Uterus (tissue), 4 donors: ENCODE data around the gene MIA2. TPM values are rescaled to one million over a fixed set of nuclear protein-coding genes. Genes with fewer than 3 reads are reported as not detected.
"Not testable (repeated sequence)": the region's sequence is repeated elsewhere in the genome, so short reads cannot be mapped to it uniquely, and the experiment has no call there.

Source experiments
- DNase-seq, 2 donors: peaks; one replicate each; pipeline ENCODE4 v3.0.0-alpha.2; 2019 to 2020
- H3K27ac ChIP-seq, 2 donors: fragments of 200-600 bp; sonication (generic); 1 replicate in 1 of 2; 2 replicates in 1 of 2; pipeline ENCODE4 v1.5.1; 2016 to 2018
- H3K27me3 ChIP-seq, 2 donors: fragments of 200-600 bp; sonication (generic); one replicate each; pipeline ENCODE4 v1.5.1; 2018 to 2019; ENCODE audit warnings: control low read depth in 1 of 2
- H3K36me3 ChIP-seq, 2 donors: fragments of 200-600 bp; sonication (generic); one replicate each; pipeline ENCODE4 v1.5.1; 2019; ENCODE audit warnings: control low read depth in 1 of 2
- H3K4me1 ChIP-seq, 2 donors: fragments of 200-600 bp; sonication (generic); one replicate each; pipeline ENCODE4 v1.5.1; 2018 to 2019; ENCODE audit warnings: control low read depth in 1 of 2
- H3K4me3 ChIP-seq, 2 donors: fragments of 200-600 bp; sonication (generic); 1 replicate in 1 of 2; 2 replicates in 1 of 2; pipeline ENCODE4 v1.5.1; 2018 to 2019; ENCODE audit warnings: mild to moderate bottlenecking in 1 of 2
- H3K9me3 ChIP-seq, 2 donors: fragments of 200-600 bp; sonication (generic); one replicate each; pipeline ENCODE4 v1.5.1; 2019; ENCODE audit warnings: control low read depth in 1 of 2
- POLR2A ChIP-seq, 2 donors: fragments of 450-650 bp; IDR thresholded peaks; one replicate each; pipeline ENCODE4 v1.6.1; 2016; ENCODE audit warnings: antibody characterized with exemption in 2 of 2, mild to moderate bottlenecking in 1 of 2, moderate library complexity in 1 of 2
- intact Hi-C: fragments of 100-400 bp; cut with DNase I; formaldehyde crosslinking; loops from one replicate; pipeline ENCODE4 v1.15.1; 2023; ENCODE audit warnings: low total_unique reads
- total RNA-seq, 4 donors: library from RNA; depleted of rRNA in 3 of 4; stranded (reverse); fragments of >200 nt in 3 of 4; gene quantifications; one replicate each; pipeline versions ENCODE4 v1.1.0 to v1.2.4, GENCODE V29; 2014 to 2023
- TF ChIP-seq, protein P1 (sequence below), 4 experiments: fragments of 200-600 bp in 2 of 4; fragments of 450-650 bp in 2 of 4; sonication (generic) in 2 of 4; IDR thresholded peaks; one replicate each; pipeline ENCODE4 v1.5.1; 2016 to 2019; ENCODE audit warnings: antibody characterized with exemption in 4 of 4, mild to moderate bottlenecking in 2 of 4, moderate library complexity in 1 of 4
- donor health status: DM: yes; HTN: yes; CAD: no.

The MIA2 gene
- total RNA-seq, 4 donors from 2014 or later: 15.3 to 38.2 (median 23.9) TPM

DNA sequence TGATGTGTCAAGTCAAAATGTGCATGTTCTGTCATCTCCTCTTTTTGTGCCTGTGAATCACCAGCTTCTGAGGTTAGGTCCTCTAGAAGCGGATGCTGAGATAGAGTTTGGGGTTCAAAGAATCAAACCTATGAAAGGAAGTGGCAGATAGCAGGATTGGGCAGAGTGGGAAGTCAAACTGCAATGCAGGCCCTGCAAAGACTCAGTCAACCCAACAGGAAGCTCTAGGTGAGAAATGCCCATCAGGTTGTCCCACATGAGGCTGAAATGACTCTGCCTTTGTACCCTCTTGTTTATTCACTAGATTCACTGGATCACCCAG, 4.5 kb upstream of the MIA2 start:
- intact Hi-C loops: no loop called here
- no peak for DNase-seq
- TF ChIP-seq POLR2A (IDR thresholded peaks at IDR 0.05): no peak
- TF ChIP-seq, protein P1, sequence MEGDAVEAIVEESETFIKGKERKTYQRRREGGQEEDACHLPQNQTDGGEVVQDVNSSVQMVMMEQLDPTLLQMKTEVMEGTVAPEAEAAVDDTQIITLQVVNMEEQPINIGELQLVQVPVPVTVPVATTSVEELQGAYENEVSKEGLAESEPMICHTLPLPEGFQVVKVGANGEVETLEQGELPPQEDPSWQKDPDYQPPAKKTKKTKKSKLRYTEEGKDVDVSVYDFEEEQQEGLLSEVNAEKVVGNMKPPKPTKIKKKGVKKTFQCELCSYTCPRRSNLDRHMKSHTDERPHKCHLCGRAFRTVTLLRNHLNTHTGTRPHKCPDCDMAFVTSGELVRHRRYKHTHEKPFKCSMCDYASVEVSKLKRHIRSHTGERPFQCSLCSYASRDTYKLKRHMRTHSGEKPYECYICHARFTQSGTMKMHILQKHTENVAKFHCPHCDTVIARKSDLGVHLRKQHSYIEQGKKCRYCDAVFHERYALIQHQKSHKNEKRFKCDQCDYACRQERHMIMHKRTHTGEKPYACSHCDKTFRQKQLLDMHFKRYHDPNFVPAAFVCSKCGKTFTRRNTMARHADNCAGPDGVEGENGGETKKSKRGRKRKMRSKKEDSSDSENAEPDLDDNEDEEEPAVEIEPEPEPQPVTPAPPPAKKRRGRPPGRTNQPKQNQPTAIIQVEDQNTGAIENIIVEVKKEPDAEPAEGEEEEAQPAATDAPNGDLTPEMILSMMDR (IDR thresholded peaks at IDR 0.05): no peak
- Histone ChIP-seq H3K9me3 (no peaks in the 10 kb centered on the region), H3K36me3 (no peaks in the 10 kb centered on the region), H3K27ac (no peak overlapping the region), H3K4me1 (no peaks in the 10 kb centered on the region), H3K27me3 (no peaks in the 10 kb centered on the region), H3K4me3 (no peak overlapping the region)

DNA sequence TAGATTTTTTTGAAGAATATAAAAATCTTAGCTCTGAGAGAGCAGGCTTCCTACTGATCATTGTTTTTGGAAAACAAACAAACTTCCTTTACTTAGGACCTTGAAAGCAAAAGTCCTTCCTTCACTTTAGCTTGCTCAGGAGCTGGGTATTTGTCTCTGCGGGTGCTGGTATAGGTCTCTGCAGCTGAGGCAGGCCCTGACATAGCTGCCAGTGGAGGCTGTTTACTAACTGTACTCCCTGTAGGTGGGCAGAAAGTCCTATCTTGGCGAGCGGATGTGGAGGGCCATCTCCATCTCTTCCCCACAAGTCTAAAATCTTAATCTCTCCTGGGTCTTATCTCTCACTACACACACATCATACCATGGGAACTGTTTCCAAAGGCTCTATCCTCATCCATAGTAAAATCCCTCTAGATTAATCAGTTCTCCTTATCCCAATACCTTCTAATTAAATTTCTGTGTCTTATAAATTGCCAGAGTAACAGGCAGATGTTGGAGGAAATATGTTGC, 4.1 kb upstream of the MIA2 start:
- Histone ChIP-seq H3K4me1 (no peaks in the 10 kb centered on the region), H3K9me3 (no peaks in the 10 kb centered on the region), H3K27ac (no peak overlapping the region), H3K4me3 (no peak overlapping the region), H3K36me3 (no peaks in the 10 kb centered on the region), H3K27me3 (no peaks in the 10 kb centered on the region)
- DNase-seq: no peak
- TF ChIP-seq, protein P1 (IDR thresholded peaks at IDR 0.05): no peak
- no peak for TF ChIP-seq POLR2A (IDR thresholded peaks at IDR 0.05)
- intact Hi-C loops: no loop called here

DNA sequence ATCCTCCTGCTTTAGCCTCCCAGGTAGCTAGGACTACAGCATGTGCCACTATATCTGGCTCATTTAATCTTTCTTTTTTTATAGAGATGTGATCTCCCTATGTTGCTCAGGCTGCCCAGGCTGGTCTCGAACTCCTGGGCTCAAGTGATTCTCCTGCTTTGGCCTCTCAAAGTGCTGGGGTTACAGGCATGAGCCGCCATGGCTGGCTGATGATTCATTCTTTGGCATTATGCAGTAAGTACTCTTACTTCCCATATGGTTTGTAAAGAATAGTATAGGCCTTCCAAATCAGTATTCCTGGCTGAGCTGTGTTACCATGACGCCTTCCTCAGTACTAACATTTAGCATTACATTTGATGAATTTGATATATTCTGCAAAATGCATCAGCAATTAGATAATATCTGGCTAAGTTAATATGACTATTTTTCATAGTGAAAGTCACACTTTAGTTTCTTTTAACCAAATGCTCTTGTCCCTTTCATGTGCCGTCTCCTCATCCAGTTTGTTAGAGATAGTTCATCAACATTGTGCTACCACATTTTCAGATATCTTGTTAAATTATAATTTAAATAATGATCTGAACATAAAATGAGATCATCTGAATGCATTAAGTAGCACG, 3.2 kb upstream of the MIA2 start:
- TF ChIP-seq, protein P1 (IDR thresholded peaks at IDR 0.05): no peak
- no peak for TF ChIP-seq POLR2A (IDR thresholded peaks at IDR 0.05)
- no peak overlapping the region for H3K4me3 ChIP-seq
- no peaks in the 10 kb centered on the region for H3K27me3 ChIP-seq
- no peak for DNase-seq
- no peaks in the 10 kb centered on the region for H3K9me3 ChIP-seq
- no peaks in the 10 kb centered on the region for H3K36me3 ChIP-seq
- H3K27ac ChIP-seq: no peak overlapping the region
- no peaks in the 10 kb centered on the region for H3K4me1 ChIP-seq
- intact Hi-C loops: no loop called here

DNA sequence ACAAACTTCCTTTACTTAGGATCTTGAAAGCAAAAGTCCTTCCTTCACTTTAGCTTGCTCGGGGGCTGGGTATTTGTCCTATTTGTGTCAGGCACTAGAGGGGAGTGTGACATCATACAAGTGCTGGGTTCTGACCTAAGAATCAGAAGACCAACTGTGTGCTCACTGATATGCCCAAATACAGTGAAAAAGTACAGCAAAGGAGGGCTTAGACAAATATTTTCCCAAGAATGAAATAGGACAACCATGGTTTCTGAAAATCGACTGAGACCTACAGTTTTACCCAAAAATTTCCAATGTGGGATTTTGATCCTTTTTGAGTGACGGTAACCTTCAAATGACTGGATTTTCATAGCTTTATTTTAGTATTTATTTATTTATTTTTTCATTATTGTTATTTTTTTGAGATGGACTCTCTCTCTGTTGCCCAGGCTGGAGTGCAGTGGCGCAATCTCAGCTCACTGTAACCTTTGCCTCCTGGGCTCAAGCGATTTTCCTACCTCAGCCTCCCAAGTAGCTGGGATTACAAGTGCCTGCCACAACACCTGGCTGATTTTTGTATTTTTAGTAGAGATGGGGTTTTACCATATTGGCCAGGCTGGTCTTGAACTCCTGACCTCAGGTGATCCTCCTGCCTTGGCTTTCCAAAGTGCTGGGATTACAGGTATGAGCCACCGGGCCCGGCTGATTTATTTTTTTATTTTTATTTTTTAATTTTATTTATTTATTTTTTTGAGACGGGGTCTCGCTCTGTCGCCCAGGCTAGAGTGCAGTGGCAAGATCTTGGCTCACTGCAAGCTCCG, 1.8 kb upstream of the MIA2 start:
- H3K4me1 ChIP-seq, H3K27ac ChIP-seq, H3K27me3 ChIP-seq, H3K4me3 ChIP-seq, intact Hi-C loops, DNase-seq, H3K9me3 ChIP-seq, H3K36me3 ChIP-seq: not testable (repeated sequence)

DNA sequence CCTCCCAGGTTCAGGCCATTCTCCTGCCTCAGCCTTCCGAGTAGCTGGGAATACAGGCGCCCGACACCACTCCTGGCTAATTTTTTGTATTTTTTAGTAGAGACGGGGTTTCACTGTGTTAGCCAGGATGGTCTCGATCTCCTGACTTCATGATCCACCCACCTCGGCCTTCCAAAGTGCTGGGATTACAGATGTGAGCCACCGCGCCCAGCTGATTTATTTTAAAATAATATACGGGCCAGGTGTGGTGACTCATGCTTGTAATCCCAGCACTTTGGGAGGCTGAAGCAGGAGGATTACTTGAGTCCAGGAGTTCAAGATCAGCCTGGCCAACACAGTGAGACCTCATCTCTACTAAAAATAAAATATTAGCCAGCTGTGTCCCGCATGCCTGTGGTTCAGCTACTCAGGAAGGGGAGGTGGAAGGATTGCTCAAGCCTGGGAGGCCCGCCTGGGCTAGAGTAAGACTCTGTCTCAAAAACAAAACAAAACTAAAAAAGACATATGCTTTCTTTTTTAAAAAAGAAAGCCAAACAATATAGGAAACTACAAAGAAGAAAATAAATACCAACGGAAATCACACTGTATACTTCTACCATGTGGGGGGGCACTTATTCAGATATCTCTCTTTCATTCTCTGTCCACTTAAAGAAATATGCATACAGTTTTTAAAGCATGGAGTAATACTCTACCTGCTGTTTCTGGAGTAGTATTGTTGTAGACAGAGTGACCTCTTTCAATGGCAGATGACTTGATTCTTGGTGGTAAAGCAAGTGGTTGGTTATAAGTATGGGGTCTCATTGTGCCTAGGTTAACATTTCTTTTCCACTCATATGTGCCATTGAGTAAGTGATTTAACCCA, 930 bp upstream of the MIA2 start:
- H3K27ac ChIP-seq: no peak overlapping the region
- no peaks in the 10 kb centered on the region for H3K36me3 ChIP-seq
- TF ChIP-seq POLR2A (IDR thresholded peaks at IDR 0.05): no peak
- TF ChIP-seq, protein P1 (IDR thresholded peaks at IDR 0.05): no peak
- intact Hi-C loops: no loop called here
- no peaks in the 10 kb centered on the region for H3K9me3 ChIP-seq
- H3K4me1 ChIP-seq: no peaks in the 10 kb centered on the region
- no peaks in the 10 kb centered on the region for H3K27me3 ChIP-seq
- no peak for DNase-seq
- no peak overlapping the region for H3K4me3 ChIP-seq

GRCh38 chr14:39234986-39235385, 1.3 kb downstream of the MIA2 start:
- H3K27ac ChIP-seq, H3K36me3 ChIP-seq, H3K4me1 ChIP-seq, intact Hi-C loops, H3K27me3 ChIP-seq, DNase-seq, H3K4me3 ChIP-seq, H3K9me3 ChIP-seq: not testable (repeated sequence)

DNA sequence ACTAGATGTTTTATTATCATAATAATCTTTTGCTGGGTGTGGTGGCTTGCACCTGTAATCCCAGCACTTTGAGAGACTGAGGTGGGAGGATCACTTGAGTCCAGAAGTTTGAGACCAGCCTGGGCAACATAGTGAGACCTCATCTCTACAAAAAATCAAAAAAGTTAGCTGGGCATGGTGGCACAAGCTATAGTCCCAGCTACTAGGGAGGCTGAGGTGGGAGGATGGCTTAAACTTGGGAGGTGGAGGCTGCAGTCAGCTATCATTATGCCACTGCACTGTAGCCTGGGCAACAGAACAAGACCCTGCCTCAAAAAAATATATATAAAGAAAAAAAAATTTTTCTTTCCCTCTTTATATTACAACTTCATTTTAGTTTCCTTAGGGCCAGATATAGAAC, 1.8 kb downstream of the MIA2 start:
- DNase-seq, H3K4me1 ChIP-seq, H3K4me3 ChIP-seq, intact Hi-C loops, H3K9me3 ChIP-seq, H3K27ac ChIP-seq, H3K27me3 ChIP-seq, H3K36me3 ChIP-seq: not testable (repeated sequence)
